ENCODE results near the gene ZNF446. TPM values are rescaled to one million over a fixed set of nuclear protein-coding genes. Genes with fewer than 3 reads are reported as not detected.

ZNF446 gene
- total RNA-seq, 1 experiment from 2014 or later, result 6.0 TPM

- no peak for TF ChIP-seq TEAD1 (CRISPR knock-in tag; IDR thresholded peaks at IDR 0.05)
Observed at GRCh38 chr19:58476498-58477015, 405 bp downstream of the ZNF446 start (continued).

DNA sequence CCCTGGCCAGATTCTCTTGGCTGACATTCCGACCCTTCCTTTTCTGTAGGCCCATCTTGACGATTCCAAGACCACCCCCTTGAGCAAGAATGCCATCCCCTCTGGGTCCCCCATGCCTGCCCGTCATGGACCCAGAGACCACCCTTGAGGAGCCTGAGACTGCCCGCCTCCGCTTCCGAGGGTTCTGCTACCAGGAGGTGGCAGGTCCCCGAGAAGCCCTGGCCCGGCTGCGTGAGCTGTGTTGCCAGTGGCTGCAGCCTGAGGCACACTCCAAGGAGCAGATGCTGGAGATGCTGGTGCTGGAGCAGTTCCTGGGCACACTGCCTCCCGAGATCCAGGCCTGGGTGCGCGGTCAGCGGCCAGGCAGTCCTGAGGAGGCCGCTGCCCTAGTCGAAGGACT is 978 bp downstream of the ZNF446 start:
- TF ChIP-seq USF2 (CRISPR knock-in tag; IDR thresholded peaks at IDR 0.05), result no peak
- TF ChIP-seq, protein P1, sequence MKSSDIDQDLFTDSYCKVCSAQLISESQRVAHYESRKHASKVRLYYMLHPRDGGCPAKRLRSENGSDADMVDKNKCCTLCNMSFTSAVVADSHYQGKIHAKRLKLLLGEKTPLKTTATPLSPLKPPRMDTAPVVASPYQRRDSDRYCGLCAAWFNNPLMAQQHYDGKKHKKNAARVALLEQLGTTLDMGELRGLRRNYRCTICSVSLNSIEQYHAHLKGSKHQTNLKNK (CRISPR knock-in tag; IDR thresholded peaks at IDR 0.05), result no peak
- TF ChIP-seq RORB (CRISPR knock-in tag; IDR thresholded peaks at IDR 0.05), result no peak
- no peak for TF ChIP-seq ZBTB21 (CRISPR knock-in tag; IDR thresholded peaks at IDR 0.05; ENCODE audit: borderline replicate concordance)
- TF ChIP-seq, protein P2, sequence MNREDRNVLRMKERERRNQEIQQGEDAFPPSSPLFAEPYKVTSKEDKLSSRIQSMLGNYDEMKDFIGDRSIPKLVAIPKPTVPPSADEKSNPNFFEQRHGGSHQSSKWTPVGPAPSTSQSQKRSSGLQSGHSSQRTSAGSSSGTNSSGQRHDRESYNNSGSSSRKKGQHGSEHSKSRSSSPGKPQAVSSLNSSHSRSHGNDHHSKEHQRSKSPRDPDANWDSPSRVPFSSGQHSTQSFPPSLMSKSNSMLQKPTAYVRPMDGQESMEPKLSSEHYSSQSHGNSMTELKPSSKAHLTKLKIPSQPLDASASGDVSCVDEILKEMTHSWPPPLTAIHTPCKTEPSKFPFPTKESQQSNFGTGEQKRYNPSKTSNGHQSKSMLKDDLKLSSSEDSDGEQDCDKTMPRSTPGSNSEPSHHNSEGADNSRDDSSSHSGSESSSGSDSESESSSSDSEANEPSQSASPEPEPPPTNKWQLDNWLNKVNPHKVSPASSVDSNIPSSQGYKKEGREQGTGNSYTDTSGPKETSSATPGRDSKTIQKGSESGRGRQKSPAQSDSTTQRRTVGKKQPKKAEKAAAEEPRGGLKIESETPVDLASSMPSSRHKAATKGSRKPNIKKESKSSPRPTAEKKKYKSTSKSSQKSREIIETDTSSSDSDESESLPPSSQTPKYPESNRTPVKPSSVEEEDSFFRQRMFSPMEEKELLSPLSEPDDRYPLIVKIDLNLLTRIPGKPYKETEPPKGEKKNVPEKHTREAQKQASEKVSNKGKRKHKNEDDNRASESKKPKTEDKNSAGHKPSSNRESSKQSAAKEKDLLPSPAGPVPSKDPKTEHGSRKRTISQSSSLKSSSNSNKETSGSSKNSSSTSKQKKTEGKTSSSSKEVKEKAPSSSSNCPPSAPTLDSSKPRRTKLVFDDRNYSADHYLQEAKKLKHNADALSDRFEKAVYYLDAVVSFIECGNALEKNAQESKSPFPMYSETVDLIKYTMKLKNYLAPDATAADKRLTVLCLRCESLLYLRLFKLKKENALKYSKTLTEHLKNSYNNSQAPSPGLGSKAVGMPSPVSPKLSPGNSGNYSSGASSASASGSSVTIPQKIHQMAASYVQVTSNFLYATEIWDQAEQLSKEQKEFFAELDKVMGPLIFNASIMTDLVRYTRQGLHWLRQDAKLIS (CRISPR knock-in tag; IDR thresholded peaks at IDR 0.05; ENCODE audit: borderline replicate concordance), result no peak
- TF ChIP-seq ZNF416 (CRISPR knock-in tag; IDR thresholded peaks at IDR 0.05), result no peak
- TF ChIP-seq, protein P3, sequence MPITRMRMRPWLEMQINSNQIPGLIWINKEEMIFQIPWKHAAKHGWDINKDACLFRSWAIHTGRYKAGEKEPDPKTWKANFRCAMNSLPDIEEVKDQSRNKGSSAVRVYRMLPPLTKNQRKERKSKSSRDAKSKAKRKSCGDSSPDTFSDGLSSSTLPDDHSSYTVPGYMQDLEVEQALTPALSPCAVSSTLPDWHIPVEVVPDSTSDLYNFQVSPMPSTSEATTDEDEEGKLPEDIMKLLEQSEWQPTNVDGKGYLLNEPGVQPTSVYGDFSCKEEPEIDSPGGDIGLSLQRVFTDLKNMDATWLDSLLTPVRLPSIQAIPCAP (CRISPR knock-in tag; IDR thresholded peaks at IDR 0.05), result no peak
- TF ChIP-seq, protein P4, sequence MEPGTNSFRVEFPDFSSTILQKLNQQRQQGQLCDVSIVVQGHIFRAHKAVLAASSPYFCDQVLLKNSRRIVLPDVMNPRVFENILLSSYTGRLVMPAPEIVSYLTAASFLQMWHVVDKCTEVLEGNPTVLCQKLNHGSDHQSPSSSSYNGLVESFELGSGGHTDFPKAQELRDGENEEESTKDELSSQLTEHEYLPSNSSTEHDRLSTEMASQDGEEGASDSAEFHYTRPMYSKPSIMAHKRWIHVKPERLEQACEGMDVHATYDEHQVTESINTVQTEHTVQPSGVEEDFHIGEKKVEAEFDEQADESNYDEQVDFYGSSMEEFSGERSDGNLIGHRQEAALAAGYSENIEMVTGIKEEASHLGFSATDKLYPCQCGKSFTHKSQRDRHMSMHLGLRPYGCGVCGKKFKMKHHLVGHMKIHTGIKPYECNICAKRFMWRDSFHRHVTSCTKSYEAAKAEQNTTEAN (CRISPR knock-in tag; IDR thresholded peaks at IDR 0.05), result no peak
- no peak for TF ChIP-seq SMAD4 (CRISPR knock-in tag; IDR thresholded peaks at IDR 0.05)
- no peak for TF ChIP-seq ETV6 (CRISPR knock-in tag; IDR thresholded peaks at IDR 0.05)
- TF ChIP-seq, protein P5, sequence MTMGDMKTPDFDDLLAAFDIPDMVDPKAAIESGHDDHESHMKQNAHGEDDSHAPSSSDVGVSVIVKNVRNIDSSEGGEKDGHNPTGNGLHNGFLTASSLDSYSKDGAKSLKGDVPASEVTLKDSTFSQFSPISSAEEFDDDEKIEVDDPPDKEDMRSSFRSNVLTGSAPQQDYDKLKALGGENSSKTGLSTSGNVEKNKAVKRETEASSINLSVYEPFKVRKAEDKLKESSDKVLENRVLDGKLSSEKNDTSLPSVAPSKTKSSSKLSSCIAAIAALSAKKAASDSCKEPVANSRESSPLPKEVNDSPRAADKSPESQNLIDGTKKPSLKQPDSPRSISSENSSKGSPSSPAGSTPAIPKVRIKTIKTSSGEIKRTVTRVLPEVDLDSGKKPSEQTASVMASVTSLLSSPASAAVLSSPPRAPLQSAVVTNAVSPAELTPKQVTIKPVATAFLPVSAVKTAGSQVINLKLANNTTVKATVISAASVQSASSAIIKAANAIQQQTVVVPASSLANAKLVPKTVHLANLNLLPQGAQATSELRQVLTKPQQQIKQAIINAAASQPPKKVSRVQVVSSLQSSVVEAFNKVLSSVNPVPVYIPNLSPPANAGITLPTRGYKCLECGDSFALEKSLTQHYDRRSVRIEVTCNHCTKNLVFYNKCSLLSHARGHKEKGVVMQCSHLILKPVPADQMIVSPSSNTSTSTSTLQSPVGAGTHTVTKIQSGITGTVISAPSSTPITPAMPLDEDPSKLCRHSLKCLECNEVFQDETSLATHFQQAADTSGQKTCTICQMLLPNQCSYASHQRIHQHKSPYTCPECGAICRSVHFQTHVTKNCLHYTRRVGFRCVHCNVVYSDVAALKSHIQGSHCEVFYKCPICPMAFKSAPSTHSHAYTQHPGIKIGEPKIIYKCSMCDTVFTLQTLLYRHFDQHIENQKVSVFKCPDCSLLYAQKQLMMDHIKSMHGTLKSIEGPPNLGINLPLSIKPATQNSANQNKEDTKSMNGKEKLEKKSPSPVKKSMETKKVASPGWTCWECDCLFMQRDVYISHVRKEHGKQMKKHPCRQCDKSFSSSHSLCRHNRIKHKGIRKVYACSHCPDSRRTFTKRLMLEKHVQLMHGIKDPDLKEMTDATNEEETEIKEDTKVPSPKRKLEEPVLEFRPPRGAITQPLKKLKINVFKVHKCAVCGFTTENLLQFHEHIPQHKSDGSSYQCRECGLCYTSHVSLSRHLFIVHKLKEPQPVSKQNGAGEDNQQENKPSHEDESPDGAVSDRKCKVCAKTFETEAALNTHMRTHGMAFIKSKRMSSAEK (CRISPR knock-in tag; IDR thresholded peaks at IDR 0.05; ENCODE audit: borderline replicate concordance), result no peak
- TF ChIP-seq USF1 (CRISPR knock-in tag; IDR thresholded peaks at IDR 0.05), result no peak
- TF ChIP-seq, protein P6, sequence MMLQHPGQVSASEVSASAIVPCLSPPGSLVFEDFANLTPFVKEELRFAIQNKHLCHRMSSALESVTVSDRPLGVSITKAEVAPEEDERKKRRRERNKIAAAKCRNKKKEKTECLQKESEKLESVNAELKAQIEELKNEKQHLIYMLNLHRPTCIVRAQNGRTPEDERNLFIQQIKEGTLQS (CRISPR knock-in tag; conservative IDR thresholded peaks at IDR 0.05), result no peak
- no peak for TF ChIP-seq ZNF263 (CRISPR knock-in tag; IDR thresholded peaks at IDR 0.05; ENCODE audit: low read depth)
- no peak for TF ChIP-seq NFYB (CRISPR knock-in tag; conservative IDR thresholded peaks at IDR 0.05; ENCODE audit: low read depth)
- ChIA-PET CTCF (no interaction called here), POLR2A (interaction anchor here (0.6 kb wide), 1 partner anchor 47 kb away, joined by 6 read pairs; no protein-coding TSS in a partner anchor)
- H3K9me3 Mint-ChIP-seq, result no peaks in the 10 kb centered on the region
- H3K27ac Mint-ChIP-seq, result peak overlapping the region; percentile 50; the same call in 1 of the 2 replicates
- no peak for ATAC-seq
- H3K4me3 Mint-ChIP-seq, result peak overlapping the region; percentile 89
- peaks cover 9% of the 10 kb centered on the region for H3K4me1 Mint-ChIP-seq
- H3K36me3 Mint-ChIP-seq, result no peaks in the 10 kb centered on the region
- H3K27me3 Mint-ChIP-seq (ENCODE audit: low read depth), result no peaks in the 10 kb centered on the region; the same call in none of the 2 replicates
- no peak for DNase-seq (ENCODE audit: low spot score)
